ENCODE results near the gene AGAP3.

Gene AGAP3

GRCh38 chr7:151057506-151057988 is 28.7 kb upstream of the AGAP3 start, which contains the start of gene CDK5:
TSS of gene CDK5 (minus strand) at chr7:151057897. CDS start at chr7:151057848, 49 bp downstream.
- DNase-seq = peak; percentile 98

- DNase-seq = peak; percentile 95
Observed at GRCh38 chr7:151057989-151058780, 28.1 kb upstream of the AGAP3 start.

- DNase-seq = peak; percentile 78
Observed at GRCh38 chr7:151058781-151059366, 27.4 kb upstream of the AGAP3 start.

GRCh38 chr7:151059367-151060112 is 26.7 kb upstream of the AGAP3 start, which contains the start of gene SLC4A2:
TSS of gene SLC4A2 (plus strand) at chr7:151059589. CDS start at chr7:151061988, 2,399 bp downstream.
- DNase-seq = peak; percentile 86

- no peak for DNase-seq
Observed at GRCh38 chr7:151060113-151060415, 26.2 kb upstream of the AGAP3 start.

GRCh38 chr7:151060416-151061212 is 25.7 kb upstream of the AGAP3 start:
- peak; percentile 59 for DNase-seq

GRCh38 chr7:151061213-151062110 is 24.8 kb upstream of the AGAP3 start:
- DNase-seq = no peak

- DNase-seq = peak; percentile 39
Observed at GRCh38 chr7:151062111-151062398, 24.2 kb upstream of the AGAP3 start.

GRCh38 chr7:151062399-151063211 is 23.7 kb upstream of the AGAP3 start:
- peak; percentile 72 for DNase-seq

GRCh38 chr7:151063212-151063561 is 23.1 kb upstream of the AGAP3 start:
- DNase-seq = no peak

GRCh38 chr7:151064454-151064853 is 21.8 kb upstream of the AGAP3 start:
- DNase-seq = no peak

GRCh38 chr7:151064993-151065392 is 21.3 kb upstream of the AGAP3 start:
- DNase-seq = no peak

GRCh38 chr7:151065516-151065915 is 20.8 kb upstream of the AGAP3 start:
- no peak for DNase-seq

- DNase-seq = no peak
Observed at GRCh38 chr7:151066273-151066974, 19.9 kb upstream of the AGAP3 start.

GRCh38 chr7:151068069-151068773 is 18.1 kb upstream of the AGAP3 start:
- no peak for DNase-seq

- DNase-seq = no peak
Observed at GRCh38 chr7:151069841-151070573, 16.3 kb upstream of the AGAP3 start.

GRCh38 chr7:151070574-151070960 is 15.7 kb upstream of the AGAP3 start:
- DNase-seq = no peak

GRCh38 chr7:151071032-151071866 is 15.0 kb upstream of the AGAP3 start:
- DNase-seq = no peak
